NCI-H69 (cell line): ENCODE measurements around the gene IRAK4.

Experiments used
- DNase-seq: peaks from one replicate; lab custom pipeline; 2025; lab: John Stamatoyannopoulos, UW

The IRAK4 gene

DNA sequence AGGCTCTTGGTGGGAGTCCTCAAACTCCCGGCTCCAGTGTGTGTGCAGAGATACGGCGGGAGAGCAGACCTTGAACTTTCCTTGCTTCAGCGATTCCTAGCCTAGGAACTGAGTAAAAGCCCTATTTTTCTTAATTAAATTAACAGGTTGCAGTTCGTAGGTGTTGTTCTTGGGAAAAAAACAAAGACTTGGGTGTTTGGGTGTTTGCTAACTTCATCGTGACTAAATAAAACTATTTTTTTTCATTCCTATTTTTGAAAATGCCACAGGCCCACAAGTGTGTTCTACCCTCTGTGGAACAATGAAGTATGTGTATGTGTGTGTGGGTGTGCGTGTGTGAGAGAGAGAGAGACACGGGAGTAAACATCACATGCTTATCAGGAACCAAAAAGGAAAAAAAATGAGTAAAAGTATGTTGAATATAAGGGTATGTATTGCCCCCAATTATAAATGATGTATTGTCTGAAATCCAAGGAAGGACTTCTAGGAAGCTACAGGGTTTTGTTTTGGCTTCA lies 77.8 kb downstream of the IRAK4 start:
- peak; percentile 61 for DNase-seq
